IMR-90 (cell line): ENCODE results near the gene CPAMD8. TPM values are rescaled to one million over a fixed set of nuclear protein-coding genes. Genes with fewer than 3 reads are reported as not detected.

Experiments used
- ATAC-seq: fragments of 200-7000 bp; cut with Tn5 transposase; 2 replicates; pipeline ENCODE4 v1.9.1; 2020; ENCODE audit warnings: low read depth, mild to moderate bottlenecking, moderate library complexity
- Bru-seq: library from RNA; stranded (reverse); fragments of 400-500 nt; gene quantifications from one replicate; lab custom pipeline; 2021; lab: Mats Ljungman, UMichigan
- BruChase-seq, 2 experiments: library from RNA; stranded (reverse); fragments of 400-500 nt; gene quantifications; one replicate each; lab custom pipeline; 2021; lab: Mats Ljungman, UMichigan
- BruUV-seq: library from RNA; stranded (reverse); fragments of 400-500 nt; replicated peaks from 2 replicates; lab custom pipeline; 2021; lab: Mats Ljungman, UMichigan
- CTCF ChIA-PET: fragments of 300-600 bp; formaldehyde crosslinking; extraction: SDS; loops from one replicate; lab custom pipeline; 2021; ENCODE audit warnings: antibody characterized with exemption; lab: Yijun Ruan, JAX
- POLR2A ChIA-PET: fragments of 300-600 bp; sonication (Branson Sonifier 250); formaldehyde crosslinking; loops from one replicate; lab custom pipeline; 2022; ENCODE audit warnings: antibody characterized with exemption; ENCODE audit not compliant: unreplicated experiment; lab: Charles Lee
- DNase-seq: peaks from one replicate; pipeline ENCODE4 v3.0.0; 2013
- H2AFZ ChIP-seq: replicated peaks from 2 replicates; pipeline ENCODE3; 2013; ENCODE audit warnings: low read length, mild to moderate bottlenecking; ENCODE audit not compliant: poor library complexity
- H2AK5ac ChIP-seq: 2 replicates; pipeline ENCODE4 v1.6.1; 2013; ENCODE audit warnings: low read depth, low read length, inconsistent platforms
- H2AK9ac ChIP-seq: replicated peaks from 2 replicates; pipeline ENCODE3; 2013; ENCODE audit warnings: mild to moderate bottlenecking, low read depth, low read length, moderate library complexity; ENCODE audit not compliant: poor library complexity
- H2BK120ac ChIP-seq: 2 replicates; pipeline ENCODE4 v1.6.1; 2013; ENCODE audit warnings: low read depth, low read length, inconsistent platforms
- H2BK15ac ChIP-seq: 3 replicates; pipeline ENCODE4 v1.6.1; 2013; ENCODE audit warnings: low read depth, low read length, inconsistent platforms
- H2BK20ac ChIP-seq: 2 replicates; pipeline ENCODE4 v1.6.1; 2013; ENCODE audit warnings: low read depth, mild to moderate bottlenecking, inconsistent platforms, low read length, moderate library complexity
- H2BK5ac ChIP-seq: 2 replicates; pipeline ENCODE4 v1.6.1; 2013; ENCODE audit warnings: mild to moderate bottlenecking, low read depth, low read length, inconsistent platforms; ENCODE audit not compliant: poor library complexity, severe bottlenecking
- H3K14ac ChIP-seq: replicated peaks from 2 replicates; pipeline ENCODE4 v1.6.1; 2013; ENCODE audit warnings: low read depth, low read length, inconsistent platforms
- H3K18ac ChIP-seq: 2 replicates; pipeline ENCODE4 v1.6.1; 2013; ENCODE audit warnings: low read depth, low read length, control low read depth
- H3K23ac ChIP-seq: 2 replicates; pipeline ENCODE4 v1.6.1; 2013; ENCODE audit warnings: low read depth, low read length, inconsistent platforms
- H3K27ac ChIP-seq: 2 replicates; pipeline ENCODE4 v1.5.1; 2013; ENCODE audit warnings: mild to moderate bottlenecking, control low read depth, low read length; ENCODE audit not compliant: insufficient read depth
- H3K27me3 ChIP-seq: 2 replicates; pipeline ENCODE4 v1.6.1; 2013; ENCODE audit warnings: low read length; ENCODE audit not compliant: control insufficient read depth, insufficient read depth
- H3K36me3 ChIP-seq: 2 replicates; pipeline ENCODE4 v1.6.1; 2013; ENCODE audit warnings: low read length, mixed read lengths; ENCODE audit not compliant: control insufficient read depth, insufficient read depth
- H3K4ac ChIP-seq: 2 replicates; pipeline ENCODE4 v1.6.1; 2013; ENCODE audit warnings: low read depth, low read length, inconsistent platforms
- H3K4me1 ChIP-seq: 2 replicates; pipeline ENCODE4 v1.6.1; 2013; ENCODE audit warnings: low read length, mixed read lengths; ENCODE audit not compliant: control insufficient read depth, insufficient read depth
- H3K4me2 ChIP-seq: 2 replicates; pipeline ENCODE4 v1.6.1; 2013; ENCODE audit warnings: low read depth, mild to moderate bottlenecking, control low read depth, low read length, moderate library complexity
- H3K4me3 ChIP-seq: 2 replicates; pipeline ENCODE4 v1.5.1; 2013; ENCODE audit warnings: low read depth, mild to moderate bottlenecking, control low read depth, low read length, moderate library complexity; ENCODE audit not compliant: insufficient read depth
- H3K56ac ChIP-seq: 2 replicates; pipeline ENCODE4 v1.6.1; 2013; ENCODE audit warnings: low read length, inconsistent platforms; ENCODE audit not compliant: insufficient read depth; ENCODE audit errors: extremely low read depth
- H3K79me1 ChIP-seq, 2 experiments: 2 replicates each; pipeline ENCODE4 v1.6.1; 2013; ENCODE audit warnings: low read length in 2 of 2, inconsistent platforms in 1 of 2, low read depth in 1 of 2
- H3K9ac ChIP-seq: 2 replicates; pipeline ENCODE4 v1.6.1; 2013; ENCODE audit warnings: low read depth, low read length, control low read depth
- H3K9me1 ChIP-seq: 2 replicates; pipeline ENCODE4 v1.6.1; 2013; ENCODE audit warnings: low read length, inconsistent platforms; ENCODE audit not compliant: insufficient read depth
- H3K9me3 ChIP-seq: 2 replicates; pipeline ENCODE4 v1.6.1; 2013; ENCODE audit warnings: low read length; ENCODE audit not compliant: control insufficient read depth, insufficient read depth
- H4K20me1 ChIP-seq: 2 replicates; pipeline ENCODE4 v1.6.1; 2013; ENCODE audit warnings: low read length, inconsistent platforms; ENCODE audit not compliant: insufficient read depth
- H4K5ac ChIP-seq: 2 replicates; pipeline ENCODE4 v1.6.1; 2013; ENCODE audit warnings: mild to moderate bottlenecking, low read depth, low read length, control low read depth
- H4K8ac ChIP-seq, 2 experiments: 2 replicates each; pipeline ENCODE4 v1.6.1; 2013; ENCODE audit warnings: low read depth in 2 of 2, low read length in 2 of 2, control low read depth in 1 of 2, inconsistent platforms in 1 of 2
- H4K91ac ChIP-seq: 2 replicates; pipeline ENCODE4 v1.6.1; 2013; ENCODE audit warnings: low read depth, low read length, inconsistent platforms; ENCODE audit not compliant: insufficient read depth
- BHLHE40 ChIP-seq: fragments of 150-350 bp; IDR thresholded peaks from 2 replicates; pipeline ENCODE4 v1.6.1; 2016; ENCODE audit warnings: mild to moderate bottlenecking, low read depth, low read length
- CEBPB ChIP-seq: IDR thresholded peaks from 2 replicates; pipeline ENCODE4 v1.6.1; 2012; ENCODE audit warnings: low read depth, low read length, improper control_type of control experiment
- CHD1 ChIP-seq: IDR thresholded peaks from 2 replicates; pipeline ENCODE4 v1.6.1; 2012; ENCODE audit warnings: low read depth, low read length, improper control_type of control experiment
- MAZ ChIP-seq: IDR thresholded peaks from 2 replicates; pipeline ENCODE4 v1.6.1; 2012; ENCODE audit warnings: low read depth, mild to moderate bottlenecking, low read length, improper control_type of control experiment, moderate library complexity, borderline replicate concordance
- MXI1 ChIP-seq: IDR thresholded peaks from 2 replicates; pipeline ENCODE4 v1.6.1; 2012; ENCODE audit warnings: low read depth, mild to moderate bottlenecking, low read length, moderate library complexity, borderline replicate concordance
- NFE2L2 ChIP-seq: fragments of 150-350 bp; IDR thresholded peaks from 2 replicates; pipeline ENCODE4 v1.6.1; 2016; ENCODE audit warnings: low read depth, mild to moderate bottlenecking, low read length
- RCOR1 ChIP-seq: IDR thresholded peaks from 2 replicates; pipeline ENCODE4 v1.6.1; 2012; ENCODE audit warnings: mild to moderate bottlenecking, low read length, improper control_type of control experiment; ENCODE audit not compliant: insufficient replicate concordance
- RFX5 ChIP-seq: IDR thresholded peaks from 2 replicates; pipeline ENCODE4 v1.8.0; 2012; ENCODE audit warnings: low read depth, mild to moderate bottlenecking, low read length, moderate library complexity
- SMC3 ChIP-seq: fragments of 150-350 bp; IDR thresholded peaks from 2 replicates; pipeline ENCODE4 v1.6.1; 2016; ENCODE audit warnings: low read depth, mild to moderate bottlenecking, antibody characterized with exemption, low read length, moderate library complexity
- WGBS, 2 experiments: methylation state at CpG; one replicate each; pipeline versions ENCODE4 v1.1.5 to v1.1.7; 2013; ENCODE audit warnings: missing lambda C conversion rate in 2 of 2; ENCODE audit not compliant: insufficient read length in 1 of 2; ENCODE audit errors: extremely low coverage in 2 of 2; 5-methylcytosine and 5-hydroxymethylcytosine counted together
- dilution Hi-C: fragments of 300-500 bp; cut with HindIII; formaldehyde crosslinking; loops from one replicate; pipeline ENCODE4 v1.14.3; 2018; ENCODE audit warnings: low sequenced_read_pairs; ENCODE audit not compliant: unreplicated experiment
- in situ Hi-C: fragments of 300-500 bp; cut with MboI; formaldehyde crosslinking; loops from 3 replicates; pipeline ENCODE4 v1.14.3; 2019; ENCODE audit warnings: low sequenced_read_pairs, inconsistent platforms, mixed read lengths
- intact Hi-C: fragments of 100-400 bp; cut with micrococcal nuclease; formaldehyde crosslinking; loops from 2 replicates; pipeline ENCODE4 v1.10.0; 2022
- long read RNA-seq: library from polyadenylated mRNA; unstranded; transcript quantifications from one replicate; pipeline ENCODE4 v2.0.0, GENCODE V29; 2021; ENCODE audit not compliant: unreplicated experiment
- polyA plus RNA-seq, 3 experiments: library from polyadenylated mRNA; depleted of rRNA; stranded (reverse); fragments of >200 nt; gene quantifications; 2 replicates each; pipeline ENCODE4 v1.2.3, GENCODE V29; 2012; ENCODE audit warnings: low replicate concordance in 1 of 3
- total RNA-seq: library from RNA; depleted of rRNA; stranded (reverse); fragments of >200 nt; gene quantifications from 2 replicates; pipeline ENCODE4 v1.2.3, GENCODE V29; 2012; rRNA removed
- TF ChIP-seq, protein P1 (sequence below): conservative IDR thresholded peaks from 2 replicates; pipeline ENCODE4 v1.5.1; 2012; ENCODE audit warnings: mild to moderate bottlenecking, low read depth, low read length, improper control_type of control experiment
- TF ChIP-seq, protein P2 (sequence below): fragments of 150-350 bp; IDR thresholded peaks from 2 replicates; pipeline ENCODE4 v1.6.1; 2017; ENCODE audit warnings: mild to moderate bottlenecking, antibody characterized with exemption, low read length, low read depth
- TF ChIP-seq, protein P3 (sequence below): fragments of 150-350 bp; IDR thresholded peaks from 2 replicates; pipeline ENCODE4 v1.6.1; 2016; ENCODE audit warnings: low read depth, mild to moderate bottlenecking, low read length, moderate library complexity, borderline replicate concordance

CPAMD8 gene
- total RNA-seq, result 0.28 and 0.36 TPM in 2 replicates
- 0.63 and 0.79 TPM in 2 replicates for polyA plus RNA-seq (2012; rRNA removed)
- polyA plus RNA-seq (2012; cell fraction: cytosol; rRNA removed), result 0.96 and 1.3 TPM in 2 replicates
- polyA plus RNA-seq (2012; cell fraction: nucleus; rRNA removed; ENCODE audit: low replicate concordance), result 2.5 and 4.3 TPM in 2 replicates
- Bru-seq, nascent RNA, result percentile 10 among the genes with signal in this experiment
- BruChase-seq, experiment 1, labeled RNA remaining after a 6-hour chase, result percentile 10 among the genes with signal in this experiment
- percentile 9 among the genes with signal in this experiment for BruChase-seq, experiment 2, labeled RNA remaining after a 2-hour chase
- long read RNA-seq, partial matches to known transcripts, result 0 of 2 reads
- long read RNA-seq, other reads (novel, unspliced or antisense), result 1 of 2 reads

DNA sequence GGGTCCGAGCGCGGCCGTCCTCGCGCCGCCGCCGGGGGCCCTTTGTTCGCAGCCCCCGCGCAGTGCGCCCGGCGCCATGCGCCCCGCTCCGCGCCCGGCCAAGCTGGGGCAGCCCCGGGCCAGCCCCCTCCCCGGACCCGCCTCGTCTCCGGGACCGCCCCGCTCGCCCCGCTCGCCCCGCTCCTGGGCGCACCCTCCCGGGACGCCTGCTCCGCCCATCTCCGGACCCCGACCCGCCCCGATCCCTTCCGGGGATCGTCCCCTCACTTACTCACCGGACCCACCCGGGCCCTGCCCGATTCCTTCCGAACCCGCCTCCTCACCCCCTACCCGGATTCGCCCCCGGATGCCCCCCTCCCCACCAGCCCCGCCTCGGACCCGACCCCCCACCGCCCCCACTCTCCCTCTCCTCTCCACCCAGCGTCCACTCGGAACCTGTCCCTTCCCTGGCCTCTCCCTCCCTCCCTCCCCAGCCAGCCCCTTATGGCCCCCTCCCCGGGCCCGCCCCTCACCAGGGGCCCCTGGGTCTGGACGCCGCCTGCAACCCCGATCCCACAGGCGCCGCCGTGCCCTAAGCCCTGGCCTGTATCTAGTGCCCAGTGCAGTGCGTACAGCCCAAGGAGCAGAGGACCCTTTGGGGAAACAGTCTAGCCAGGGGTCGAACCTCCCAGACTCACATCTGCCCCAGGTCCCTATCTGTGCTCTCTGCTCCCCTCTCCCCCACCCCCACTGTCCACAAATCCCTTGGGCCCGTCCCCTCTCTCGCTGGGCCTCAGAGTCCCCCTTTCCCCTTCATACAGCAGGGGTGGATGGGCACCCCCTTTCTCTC, at the start of gene CPAMD8:
CPAMD8 (minus strand) TSS at position 105 of the 829 bp plus-strand sequence. CDS start 168 bp downstream, outside the sequence.
- BruUV-seq, result no TSS peak

More for the DNA sequence above, at the start of gene CPAMD8:
- in situ Hi-C loops (no loop called here), dilution Hi-C loops (no loop called here), intact Hi-C loops (no loop called here)
- CTCF ChIA-PET, result no interaction called here
- Histone ChIP-seq H4K20me1 (no peaks in the 10 kb centered on the region), H3K23ac (no peak within 1 kb of the TSS), H3K4me2 (peak within 1 kb of the TSS; percentile 21; the same call in 1 of the 2 replicates), H3K4me1 (peaks cover 2% of the 10 kb centered on the region; the same call in 1 of the 2 replicates), H3K27me3 (peaks cover 46% of the 10 kb centered on the region), H3K4ac (no peak within 1 kb of the TSS), H2BK5ac (no peak within 1 kb of the TSS), H3K79me1 (no peaks in the 10 kb centered on the region), H2BK20ac (no peak within 1 kb of the TSS), H2AFZ (peak within 1 kb of the TSS; percentile 26), H3K18ac (no peak within 1 kb of the TSS), H3K56ac (no peak within 1 kb of the TSS), H3K14ac (no peak within 1 kb of the TSS), H2AK5ac (no peak within 1 kb of the TSS), H4K8ac (no peak within 1 kb of the TSS), H2BK120ac (no peak within 1 kb of the TSS), H2BK15ac (no peak within 1 kb of the TSS), H3K9me3 (peaks cover 12% of the 10 kb centered on the region), H3K4me3 (no peak within 1 kb of the TSS), H4K91ac (no peak within 1 kb of the TSS), H2AK9ac (no peak within 1 kb of the TSS), H4K5ac (no peak within 1 kb of the TSS), H3K36me3 (no peaks in the 10 kb centered on the region), H3K9ac (no peak within 1 kb of the TSS), H3K27ac (no peak within 1 kb of the TSS), H3K9me1 (no peaks in the 10 kb centered on the region)
- POLR2A ChIA-PET, result no interaction called here
- DNase-seq, result no peak
- WGBS, 2 experiments, result 3% methylated on average over 21 of the region's 67 CpGs; no CpG with 5 or more reads in 1 of the 2 experiments
- TF ChIP-seq BHLHE40, result no peak
- TF ChIP-seq, protein P1, sequence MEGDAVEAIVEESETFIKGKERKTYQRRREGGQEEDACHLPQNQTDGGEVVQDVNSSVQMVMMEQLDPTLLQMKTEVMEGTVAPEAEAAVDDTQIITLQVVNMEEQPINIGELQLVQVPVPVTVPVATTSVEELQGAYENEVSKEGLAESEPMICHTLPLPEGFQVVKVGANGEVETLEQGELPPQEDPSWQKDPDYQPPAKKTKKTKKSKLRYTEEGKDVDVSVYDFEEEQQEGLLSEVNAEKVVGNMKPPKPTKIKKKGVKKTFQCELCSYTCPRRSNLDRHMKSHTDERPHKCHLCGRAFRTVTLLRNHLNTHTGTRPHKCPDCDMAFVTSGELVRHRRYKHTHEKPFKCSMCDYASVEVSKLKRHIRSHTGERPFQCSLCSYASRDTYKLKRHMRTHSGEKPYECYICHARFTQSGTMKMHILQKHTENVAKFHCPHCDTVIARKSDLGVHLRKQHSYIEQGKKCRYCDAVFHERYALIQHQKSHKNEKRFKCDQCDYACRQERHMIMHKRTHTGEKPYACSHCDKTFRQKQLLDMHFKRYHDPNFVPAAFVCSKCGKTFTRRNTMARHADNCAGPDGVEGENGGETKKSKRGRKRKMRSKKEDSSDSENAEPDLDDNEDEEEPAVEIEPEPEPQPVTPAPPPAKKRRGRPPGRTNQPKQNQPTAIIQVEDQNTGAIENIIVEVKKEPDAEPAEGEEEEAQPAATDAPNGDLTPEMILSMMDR, result no peak
- TF ChIP-seq MAZ, result no peak
- no peak for TF ChIP-seq RCOR1
- TF ChIP-seq, protein P2, sequence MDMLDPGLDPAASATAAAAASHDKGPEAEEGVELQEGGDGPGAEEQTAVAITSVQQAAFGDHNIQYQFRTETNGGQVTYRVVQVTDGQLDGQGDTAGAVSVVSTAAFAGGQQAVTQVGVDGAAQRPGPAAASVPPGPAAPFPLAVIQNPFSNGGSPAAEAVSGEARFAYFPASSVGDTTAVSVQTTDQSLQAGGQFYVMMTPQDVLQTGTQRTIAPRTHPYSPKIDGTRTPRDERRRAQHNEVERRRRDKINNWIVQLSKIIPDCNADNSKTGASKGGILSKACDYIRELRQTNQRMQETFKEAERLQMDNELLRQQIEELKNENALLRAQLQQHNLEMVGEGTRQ, result no peak
- no peak for TF ChIP-seq MXI1
- no peak for TF ChIP-seq RFX5
- TF ChIP-seq CEBPB, result no peak
- TF ChIP-seq NFE2L2, result no peak
- no peak for TF ChIP-seq CHD1
- TF ChIP-seq, protein P3, sequence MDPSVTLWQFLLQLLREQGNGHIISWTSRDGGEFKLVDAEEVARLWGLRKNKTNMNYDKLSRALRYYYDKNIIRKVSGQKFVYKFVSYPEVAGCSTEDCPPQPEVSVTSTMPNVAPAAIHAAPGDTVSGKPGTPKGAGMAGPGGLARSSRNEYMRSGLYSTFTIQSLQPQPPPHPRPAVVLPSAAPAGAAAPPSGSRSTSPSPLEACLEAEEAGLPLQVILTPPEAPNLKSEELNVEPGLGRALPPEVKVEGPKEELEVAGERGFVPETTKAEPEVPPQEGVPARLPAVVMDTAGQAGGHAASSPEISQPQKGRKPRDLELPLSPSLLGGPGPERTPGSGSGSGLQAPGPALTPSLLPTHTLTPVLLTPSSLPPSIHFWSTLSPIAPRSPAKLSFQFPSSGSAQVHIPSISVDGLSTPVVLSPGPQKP, result no peak
- no peak for TF ChIP-seq SMC3
- no peak for ATAC-seq
